Activated CD8-positive, alpha-beta T cell treated with anti-CD3 and anti-CD28 coated beads for 36 hours (primary cell): ENCODE results near the gene AK2. TPM values are rescaled to one million over a fixed set of nuclear protein-coding genes. Genes with fewer than 3 reads are reported as not detected.

Experiments
- ATAC-seq: fragments of 200-7000 bp; cut with Tn5 transposase; one replicate; pipeline ENCODE4 v1.10.0; 2021; ENCODE audit warnings: mild to moderate bottlenecking, moderate library complexity
- CTCF ChIA-PET: fragments of 350-600 bp; sonication (Branson Sonifier 250); formaldehyde crosslinking; loops from one replicate; lab custom pipeline; 2021; ENCODE audit warnings: antibody characterized with exemption; lab: Charles Lee
- POLR2A ChIA-PET: fragments of 350-600 bp; sonication (Branson Sonifier 250); formaldehyde crosslinking; loops from one replicate; lab custom pipeline; 2021; ENCODE audit warnings: antibody characterized with exemption; lab: Charles Lee
- DNase-seq: peaks from one replicate; pipeline ENCODE4 v3.0.0-alpha.2; 2020
- H3K27ac Mint-ChIP-seq: one replicate; pipeline ENCODE4 v1.8.0; 2021; ENCODE audit warnings: mild to moderate bottlenecking, mixed read lengths
- H3K27me3 Mint-ChIP-seq: one replicate; pipeline ENCODE4 v1.8.0; 2021; ENCODE audit warnings: mixed read lengths
- H3K36me3 Mint-ChIP-seq: one replicate; pipeline ENCODE4 v1.8.0; 2021; ENCODE audit warnings: low read depth, mixed read lengths
- H3K4me1 Mint-ChIP-seq: one replicate; pipeline ENCODE4 v1.8.0; 2021; ENCODE audit warnings: low read depth, mixed read lengths
- H3K4me3 Mint-ChIP-seq: one replicate; pipeline ENCODE4 v1.8.0; 2021; ENCODE audit warnings: mild to moderate bottlenecking, moderate library complexity, mixed read lengths
- H3K9me3 Mint-ChIP-seq: one replicate; pipeline ENCODE4 v1.8.0; 2021; ENCODE audit warnings: mixed read lengths
- intact Hi-C: fragments of 100-400 bp; cut with micrococcal nuclease; formaldehyde crosslinking; loops from one replicate; pipeline ENCODE4 v1.10.0; 2022
- total RNA-seq, 2 experiments: library from RNA; stranded (reverse); gene quantifications; one replicate each; pipeline ENCODE4 v1.2.3, GENCODE V29; 2021
- TF ChIP-seq, protein P1 (sequence below): fragments of 200-600 bp; IDR thresholded peaks from one replicate; pipeline ENCODE4 v1.8.0; 2022; ENCODE audit warnings: antibody characterized with exemption, mild to moderate bottlenecking

AK2 gene
- total RNA-seq, 2 experiments from 2014 or later: 404 TPM

DNA sequence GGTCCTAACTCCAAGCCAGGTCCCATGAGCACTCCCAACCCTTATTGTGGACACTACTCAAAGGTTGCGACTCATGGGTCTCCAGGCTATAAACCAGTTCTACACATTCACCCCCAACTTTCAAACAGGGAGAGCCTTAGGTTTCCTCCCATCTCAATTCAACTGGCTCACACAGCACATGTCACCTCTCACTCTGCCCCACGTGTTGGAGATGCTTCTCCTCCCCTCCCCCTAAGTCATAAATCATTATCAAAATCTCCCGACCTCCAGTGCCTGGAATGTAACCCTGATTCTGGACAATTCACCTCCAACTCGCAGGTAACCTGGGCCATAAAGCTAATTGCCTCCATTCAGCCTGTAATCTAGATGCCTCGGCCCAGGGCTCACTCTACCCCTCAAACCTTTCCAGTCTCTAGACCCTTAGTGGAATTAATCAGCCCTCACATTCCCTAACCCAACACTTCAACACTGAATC lies 595 bp downstream of the AK2 start:
- ATAC-seq: no peak
- peak; percentile 27 for DNase-seq
- POLR2A ChIA-PET: interaction anchor here (0.7 to 2.0 kb wide), 5 partner anchors 10 to 43 kb away, joined by 3 to 9 read pairs (median 4); no protein-coding TSS in a partner anchor
- Mint-ChIP-seq H3K4me1 (peaks cover 39% of the 10 kb centered on the region), H3K27me3 (no peaks in the 10 kb centered on the region), H3K36me3 (peaks cover 44% of the 10 kb centered on the region), H3K9me3 (no peaks in the 10 kb centered on the region), H3K27ac (peak overlapping the region; percentile 89), H3K4me3 (peak overlapping the region; percentile 99)
- CTCF ChIA-PET: interaction anchor here (1.2 to 1.9 kb wide), 2 partner anchors 19 to 60 kb away, joined by 3 to 5 read pairs; no protein-coding TSS in a partner anchor
- TF ChIP-seq, protein P1, sequence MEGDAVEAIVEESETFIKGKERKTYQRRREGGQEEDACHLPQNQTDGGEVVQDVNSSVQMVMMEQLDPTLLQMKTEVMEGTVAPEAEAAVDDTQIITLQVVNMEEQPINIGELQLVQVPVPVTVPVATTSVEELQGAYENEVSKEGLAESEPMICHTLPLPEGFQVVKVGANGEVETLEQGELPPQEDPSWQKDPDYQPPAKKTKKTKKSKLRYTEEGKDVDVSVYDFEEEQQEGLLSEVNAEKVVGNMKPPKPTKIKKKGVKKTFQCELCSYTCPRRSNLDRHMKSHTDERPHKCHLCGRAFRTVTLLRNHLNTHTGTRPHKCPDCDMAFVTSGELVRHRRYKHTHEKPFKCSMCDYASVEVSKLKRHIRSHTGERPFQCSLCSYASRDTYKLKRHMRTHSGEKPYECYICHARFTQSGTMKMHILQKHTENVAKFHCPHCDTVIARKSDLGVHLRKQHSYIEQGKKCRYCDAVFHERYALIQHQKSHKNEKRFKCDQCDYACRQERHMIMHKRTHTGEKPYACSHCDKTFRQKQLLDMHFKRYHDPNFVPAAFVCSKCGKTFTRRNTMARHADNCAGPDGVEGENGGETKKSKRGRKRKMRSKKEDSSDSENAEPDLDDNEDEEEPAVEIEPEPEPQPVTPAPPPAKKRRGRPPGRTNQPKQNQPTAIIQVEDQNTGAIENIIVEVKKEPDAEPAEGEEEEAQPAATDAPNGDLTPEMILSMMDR: no peak
- intact Hi-C loops: loop anchor here (10.0 kb wide), 1 partner anchor 111 kb away; no protein-coding TSS in a partner anchor

DNA sequence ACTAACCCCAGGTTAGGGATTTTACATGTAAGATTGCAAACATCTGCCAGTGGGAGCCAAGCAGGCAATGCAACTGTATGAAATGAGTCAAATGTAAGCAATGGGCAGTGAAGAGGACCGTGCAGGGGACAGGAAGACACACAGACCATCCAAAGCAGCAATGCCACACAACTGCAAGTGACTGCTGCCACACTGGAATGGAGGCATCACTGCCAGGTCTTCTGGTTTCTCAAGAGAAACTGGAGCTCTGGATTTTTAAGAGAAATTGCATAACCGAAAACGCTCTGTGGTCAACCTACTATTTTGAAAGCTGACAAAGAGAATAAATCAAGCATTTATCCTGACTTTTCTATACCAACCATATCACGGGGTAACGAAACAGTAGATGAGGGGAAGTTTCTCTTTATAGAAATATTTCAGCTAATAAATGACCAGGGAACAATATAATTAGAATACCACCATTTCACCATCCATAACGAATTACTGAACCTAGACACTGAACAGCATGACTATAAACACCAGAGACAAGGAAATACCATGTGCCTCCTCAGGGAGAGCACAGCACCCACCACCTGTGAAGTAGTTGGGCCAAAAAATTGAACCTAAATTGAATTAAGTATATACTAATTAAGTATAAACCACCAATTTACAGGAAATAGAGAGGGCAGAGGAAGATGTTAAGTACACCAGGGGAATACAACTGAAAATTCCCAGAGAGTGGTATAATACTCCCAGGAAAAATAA lies 4.4 kb downstream of the AK2 start:
- peaks cover 63% of the 10 kb centered on the region for H3K4me1 Mint-ChIP-seq
- intact Hi-C loops: loop anchor here (10.0 kb wide), 1 partner anchor 107 kb away; no protein-coding TSS in a partner anchor
- no peak overlapping the region for H3K27ac Mint-ChIP-seq
- ATAC-seq: no peak
- H3K9me3 Mint-ChIP-seq: no peaks in the 10 kb centered on the region
- no peak overlapping the region for H3K4me3 Mint-ChIP-seq
- ChIA-PET POLR2A (no interaction called here), CTCF (interaction anchor here (0.8 kb wide), 1 partner anchor 139 kb away, joined by 3 read pairs; no protein-coding TSS in a partner anchor)
- H3K27me3 Mint-ChIP-seq: no peaks in the 10 kb centered on the region
- TF ChIP-seq, protein P1: no peak
- peaks cover 72% of the 10 kb centered on the region for H3K36me3 Mint-ChIP-seq
- DNase-seq: no peak

DNA sequence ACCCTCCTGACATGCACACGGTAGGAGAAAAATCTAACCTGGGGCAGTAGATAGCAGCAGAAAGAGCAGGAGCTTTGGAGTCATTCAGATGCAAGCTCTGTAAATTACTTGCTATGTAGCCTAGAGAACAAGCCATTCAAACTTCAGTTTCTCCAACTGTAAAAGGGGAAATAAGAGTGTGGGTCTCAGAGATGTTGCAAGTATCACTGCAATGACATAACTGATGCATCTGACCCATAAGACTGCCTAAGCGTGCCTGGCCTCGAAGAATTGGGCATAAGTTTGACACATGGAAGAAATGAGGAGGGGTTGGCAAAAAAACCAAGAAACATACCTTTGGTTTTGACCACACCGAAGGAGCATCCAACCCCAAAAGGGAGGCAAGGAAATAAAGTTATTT lies 5.2 kb downstream of the AK2 start:
- CTCF ChIA-PET: interaction anchor here (0.8 to 2.1 kb wide), 6 partner anchors 9 to 139 kb away, joined by 3 to 7 read pairs (median 3); no protein-coding TSS in a partner anchor
- Mint-ChIP-seq H3K27ac (no peak overlapping the region), H3K4me1 (peaks cover 62% of the 10 kb centered on the region), H3K4me3 (no peak overlapping the region), H3K36me3 (peaks cover 71% of the 10 kb centered on the region), H3K27me3 (no peaks in the 10 kb centered on the region), H3K9me3 (no peaks in the 10 kb centered on the region)
- TF ChIP-seq, protein P1: no peak
- ATAC-seq: no peak
- intact Hi-C loops: loop anchor here (10.0 kb wide), 1 partner anchor 107 kb away; no protein-coding TSS in a partner anchor
- no peak for DNase-seq
- POLR2A ChIA-PET: interaction anchor here (0.6 to 1.9 kb wide), 3 partner anchors 10 to 54 kb away, joined by 3 to 8 read pairs (median 4); no protein-coding TSS in a partner anchor

DNA sequence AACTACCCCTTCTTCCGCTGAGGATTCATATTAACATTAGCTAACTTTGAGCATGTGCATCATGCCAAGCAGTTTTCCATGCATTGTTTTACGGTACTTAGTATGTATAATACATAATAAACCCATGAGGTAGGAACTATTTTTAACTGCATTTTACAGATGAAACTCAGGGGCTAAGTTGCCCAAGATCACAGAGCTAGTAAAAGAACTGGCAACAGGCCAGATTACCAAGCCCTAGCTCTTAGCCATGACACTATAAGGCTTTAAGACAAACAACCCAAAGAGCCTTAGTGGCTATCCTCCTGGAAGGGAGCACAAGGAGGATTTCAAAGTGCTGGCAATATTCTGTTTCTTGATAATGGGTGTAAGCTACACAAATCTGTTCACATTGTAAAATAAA lies 6.1 kb downstream of the AK2 start:
- Mint-ChIP-seq H3K27ac (no peak overlapping the region), H3K4me1 (peaks cover 68% of the 10 kb centered on the region), H3K36me3 (peaks cover 70% of the 10 kb centered on the region), H3K9me3 (no peaks in the 10 kb centered on the region), H3K27me3 (no peaks in the 10 kb centered on the region), H3K4me3 (no peak overlapping the region)
- intact Hi-C loops: loop anchor here (10.0 kb wide), 1 partner anchor 106 kb away; no protein-coding TSS in a partner anchor
- POLR2A ChIA-PET: interaction anchor here (0.7 to 1.9 kb wide), 5 partner anchors 9 to 95 kb away, joined by 3 to 8 read pairs (median 3); partner anchors contain the start of gene RNF19B
- ATAC-seq: no peak
- CTCF ChIA-PET: interaction anchor here (1.0 to 2.1 kb wide), 6 partner anchors 8 to 138 kb away, joined by 3 to 7 read pairs (median 3); no protein-coding TSS in a partner anchor
- DNase-seq: no peak
- TF ChIP-seq, protein P1: no peak
